GM12878 (cell line): ENCODE results near the gene CRTAP. TPM values are rescaled to one million over a fixed set of nuclear protein-coding genes. Genes with fewer than 3 reads are reported as not detected.

ENCODE experiments used
- ATAC-seq: fragments of 200-7000 bp; cut with Tn5 transposase; 3 replicates; pipeline ENCODE4 v1.9.1; 2020; ENCODE audit warnings: mild to moderate bottlenecking, moderate library complexity
- BruUV-seq: library from RNA; stranded (reverse); fragments of 400-500 nt; replicated peaks from 2 replicates; lab custom pipeline; 2021; lab: Mats Ljungman, UMichigan
- CTCF ChIA-PET: fragments of 300-600 bp; sonication (Branson Sonifier 250); formaldehyde crosslinking; extraction: SDS; loops from one replicate; lab custom pipeline; 2021; ENCODE audit warnings: inconsistent platforms; lab: Yijun Ruan, JAX
- POLR2A ChIA-PET: fragments of 350-600 bp; formaldehyde crosslinking; extraction: SDS; loops from one replicate; lab custom pipeline; 2021; ENCODE audit warnings: inconsistent platforms; lab: Charles Lee
- RAD21 ChIA-PET: fragments of 300-600 bp; sonication (Branson Sonifier 250); formaldehyde crosslinking; loops from one replicate; lab custom pipeline; 2023; ENCODE audit warnings: antibody characterized with exemption; ENCODE audit not compliant: unreplicated experiment; lab: Charles Lee
- SMC1A ChIA-PET: fragments of 300-600 bp; sonication (Branson Sonifier 250); formaldehyde crosslinking; loops from one replicate; lab custom pipeline; 2023; ENCODE audit not compliant: unreplicated experiment, uncharacterized antibody; lab: Charles Lee
- DNase-seq: peaks from one replicate; pipeline ENCODE4 v3.0.0-alpha.2; 2011; ENCODE audit warnings: low read depth, low spot score
- FAIRE-seq: peaks from 3 replicates; lab custom pipeline; 2011; peaks lifted over from hg19 to GRCh38; lab: Jason Lieb, UNC
- H2AFZ ChIP-seq: 2 replicates; pipeline ENCODE4 v1.6.0; 2011; ENCODE audit warnings: low read depth, low read length, control low read depth; ENCODE audit not compliant: control insufficient read depth
- H3K27ac ChIP-seq: 2 replicates; pipeline ENCODE4 v1.5.1; 2011; ENCODE audit warnings: control low read depth; ENCODE audit not compliant: control insufficient read depth, insufficient read depth
- H3K27me3 ChIP-seq, 2 experiments: replicated peaks in 1 of 2; 2 replicates each; pipeline versions ENCODE4 v1.6.0 to v1.6.1; 2011; ENCODE audit warnings: low read length in 1 of 2; ENCODE audit not compliant: control insufficient read depth in 2 of 2, insufficient read depth in 2 of 2
- H3K36me3 ChIP-seq, 2 experiments: 2 replicates each; pipeline ENCODE4 v1.5.1; 2011; ENCODE audit warnings: low read length in 1 of 2; ENCODE audit not compliant: control insufficient read depth in 2 of 2, insufficient read depth in 2 of 2
- H3K4me1 ChIP-seq: 2 replicates; pipeline ENCODE4 v1.6.1; 2011; ENCODE audit warnings: mild to moderate bottlenecking, low read length, moderate library complexity, mixed read lengths; ENCODE audit not compliant: control insufficient read depth, insufficient read depth
- H3K4me2 ChIP-seq: 2 replicates; pipeline ENCODE4 v1.6.0; 2011; ENCODE audit warnings: control low read depth; ENCODE audit not compliant: control insufficient read depth, insufficient read depth
- H3K4me3 ChIP-seq: fragments of 200-600 bp; sonication (generic); 2 replicates; pipeline ENCODE4 v1.5.1; 2016
- H3K79me2 ChIP-seq: 2 replicates; pipeline ENCODE4 v1.6.0; 2011; ENCODE audit warnings: low read length; ENCODE audit not compliant: control insufficient read depth, insufficient read depth
- H3K9ac ChIP-seq: 2 replicates; pipeline ENCODE4 v1.8.0; 2011; ENCODE audit warnings: low read length, control low read depth, mixed read lengths; ENCODE audit not compliant: control insufficient read depth, insufficient read depth
- H3K9me3 ChIP-seq: replicated peaks from 3 replicates; pipeline ENCODE4 v1.5.1; 2011; ENCODE audit warnings: mild to moderate bottlenecking, low read length; ENCODE audit not compliant: control insufficient read depth, insufficient read depth
- H4K20me1 ChIP-seq: 2 replicates; pipeline ENCODE4 v1.6.0; 2011; ENCODE audit not compliant: control insufficient read depth, insufficient read depth
- CHD4 ChIP-seq: fragments of 200-600 bp; sonication (generic); IDR thresholded peaks from 2 replicates; pipeline ENCODE4 v1.6.1; 2016; ENCODE audit warnings: mild to moderate bottlenecking
- HDAC6 ChIP-seq: fragments of 200-600 bp; sonication (generic); IDR thresholded peaks from one replicate; pipeline ENCODE4 v1.8.0; 2017; ENCODE audit warnings: antibody characterized with exemption; ENCODE audit not compliant: unreplicated experiment
- NFIC ChIP-seq: IDR thresholded peaks from 2 replicates; pipeline ENCODE4 v1.6.1; 2012; ENCODE audit warnings: low read depth, mild to moderate bottlenecking, inconsistent platforms, low read length, moderate library complexity
- POU2F2 ChIP-seq: IDR thresholded peaks from 3 replicates; pipeline ENCODE4 v1.6.1; 2011; ENCODE audit warnings: low read depth, mild to moderate bottlenecking, low read length, borderline replicate concordance
- RELB ChIP-seq: fragments of 450-650 bp; IDR thresholded peaks from 2 replicates; pipeline ENCODE4 v1.6.1; 2017; ENCODE audit warnings: low read depth, mild to moderate bottlenecking, moderate library complexity
- TBL1XR1 ChIP-seq: IDR thresholded peaks from 2 replicates; pipeline ENCODE4 v1.6.1; 2012; ENCODE audit warnings: low read depth, low read length, improper control_type of control experiment
- ZBTB33 ChIP-seq: fragments of 450-650 bp; IDR thresholded peaks from 2 replicates; pipeline ENCODE4 v1.6.1; 2017; ENCODE audit warnings: mild to moderate bottlenecking
- ZBTB40 ChIP-seq: fragments of 450-650 bp; IDR thresholded peaks from 2 replicates; pipeline ENCODE4 v1.6.1; 2016; ENCODE audit warnings: mild to moderate bottlenecking, moderate library complexity, borderline replicate concordance
- ZNF274 ChIP-seq: IDR thresholded peaks from one replicate; pipeline ENCODE4 v1.8.0; 2011; ENCODE audit not compliant: insufficient read length, insufficient read depth
- WGBS: methylation state at CpG from one replicate; pipeline ENCODE4 v1.1.6; 2016; ENCODE audit warnings: low lambda C conversion rate; ENCODE audit not compliant: insufficient replicate concordance, insufficient coverage; ENCODE audit errors: missing lambda C conversion rate; 5-methylcytosine and 5-hydroxymethylcytosine counted together
- in situ Hi-C: fragments of 300-500 bp; cut with MboI; formaldehyde crosslinking; loops from 9 replicates; pipeline ENCODE4 v1.14.3; 2018; ENCODE audit warnings: mixed read lengths
- intact Hi-C: fragments of 100-400 bp; cut with micrococcal nuclease; formaldehyde crosslinking; loops from one replicate; pipeline ENCODE4 v1.14.2; 2022; ENCODE audit not compliant: unreplicated experiment
- polyA plus RNA-seq, 11 experiments: library from polyadenylated mRNA; depleted of rRNA in 4 of 11; unstranded in 6 of 11; stranded (reverse) in 5 of 11; fragments of >200 nt; fragmentation: Nextera tagmentation in 4 of 11; fragmentation: Illumina TruSeq in 1 of 11; extraction: Ambion mirVana in 4 of 11; extraction: Trizol in 1 of 11; gene quantifications; 1 replicate in 1 of 11; 2 replicates in 10 of 11; pipeline versions ENCODE4 v1.2.1 to v1.2.3, GENCODE V29; 2011 to 2016; ENCODE audit warnings: inconsistent platforms in 2 of 11, missing spikeins in 2 of 11, low read depth in 1 of 11
- total RNA-seq, 4 experiments: library from RNA; depleted of rRNA in 3 of 4; stranded (reverse); fragments of >200 nt in 3 of 4; fragmentation: Illumina TruSeq in 1 of 4; extraction: Trizol in 1 of 4; gene quantifications; 2 replicates each; pipeline versions ENCODE4 v1.2.1 to v1.2.3, GENCODE V29; 2013 to 2021
- TF ChIP-seq, protein P1 (sequence below): IDR thresholded peaks from 2 replicates; pipeline ENCODE4 v1.6.1; 2012; ENCODE audit warnings: mild to moderate bottlenecking, low read depth, low read length
- TF ChIP-seq, protein P2 (sequence below): IDR thresholded peaks from 2 replicates; pipeline ENCODE4 v1.6.1; 2011; ENCODE audit warnings: low read depth, mild to moderate bottlenecking, low read length, moderate library complexity, borderline replicate concordance; ENCODE audit errors: extremely low read depth

The CRTAP gene
- total and polyA plus RNA-seq, 10 of the 15 experiments (the other 5 are each of a cell fraction or from before 2014, with no cell fraction given): 6.0 to 42.3 (median 23.3) TPM

- no peaks in the 10 kb centered on the region for H4K20me1 ChIP-seq
- no peak overlapping the region for H3K4me2 ChIP-seq
- no peak for ATAC-seq
- ChIA-PET RAD21 (no interaction called here), POLR2A (no interaction called here), SMC1A (interaction anchor here (0.7 to 1.1 kb wide), 3 partner anchors 26 to 273 kb away, joined by 3 to 4 read pairs (median 3); no protein-coding TSS in a partner anchor), CTCF (no interaction called here)
- H3K4me3 ChIP-seq: no peak overlapping the region
- DNase-seq: no peak
- H3K27me3 ChIP-seq: no peaks in the 10 kb centered on the region
- no peaks in the 10 kb centered on the region for H3K36me3 ChIP-seq
- no peaks in the 10 kb centered on the region for H3K9me3 ChIP-seq
- H3K9ac ChIP-seq: no peak overlapping the region
- 80% methylated on average over 3 of the region's 3 CpGs for WGBS
- no peak for FAIRE-seq
- H3K4me1 ChIP-seq: no peaks in the 10 kb centered on the region
- H2AFZ ChIP-seq: no peak overlapping the region
- in situ Hi-C loops: no loop called here
- H3K79me2 ChIP-seq: peaks cover 14% of the 10 kb centered on the region
- BruUV-seq: no TSS peak
- H3K27ac ChIP-seq: no peak overlapping the region
- intact Hi-C loops: no loop called here
- TF ChIP-seq TBL1XR1: no peak
- TF ChIP-seq, protein P1, sequence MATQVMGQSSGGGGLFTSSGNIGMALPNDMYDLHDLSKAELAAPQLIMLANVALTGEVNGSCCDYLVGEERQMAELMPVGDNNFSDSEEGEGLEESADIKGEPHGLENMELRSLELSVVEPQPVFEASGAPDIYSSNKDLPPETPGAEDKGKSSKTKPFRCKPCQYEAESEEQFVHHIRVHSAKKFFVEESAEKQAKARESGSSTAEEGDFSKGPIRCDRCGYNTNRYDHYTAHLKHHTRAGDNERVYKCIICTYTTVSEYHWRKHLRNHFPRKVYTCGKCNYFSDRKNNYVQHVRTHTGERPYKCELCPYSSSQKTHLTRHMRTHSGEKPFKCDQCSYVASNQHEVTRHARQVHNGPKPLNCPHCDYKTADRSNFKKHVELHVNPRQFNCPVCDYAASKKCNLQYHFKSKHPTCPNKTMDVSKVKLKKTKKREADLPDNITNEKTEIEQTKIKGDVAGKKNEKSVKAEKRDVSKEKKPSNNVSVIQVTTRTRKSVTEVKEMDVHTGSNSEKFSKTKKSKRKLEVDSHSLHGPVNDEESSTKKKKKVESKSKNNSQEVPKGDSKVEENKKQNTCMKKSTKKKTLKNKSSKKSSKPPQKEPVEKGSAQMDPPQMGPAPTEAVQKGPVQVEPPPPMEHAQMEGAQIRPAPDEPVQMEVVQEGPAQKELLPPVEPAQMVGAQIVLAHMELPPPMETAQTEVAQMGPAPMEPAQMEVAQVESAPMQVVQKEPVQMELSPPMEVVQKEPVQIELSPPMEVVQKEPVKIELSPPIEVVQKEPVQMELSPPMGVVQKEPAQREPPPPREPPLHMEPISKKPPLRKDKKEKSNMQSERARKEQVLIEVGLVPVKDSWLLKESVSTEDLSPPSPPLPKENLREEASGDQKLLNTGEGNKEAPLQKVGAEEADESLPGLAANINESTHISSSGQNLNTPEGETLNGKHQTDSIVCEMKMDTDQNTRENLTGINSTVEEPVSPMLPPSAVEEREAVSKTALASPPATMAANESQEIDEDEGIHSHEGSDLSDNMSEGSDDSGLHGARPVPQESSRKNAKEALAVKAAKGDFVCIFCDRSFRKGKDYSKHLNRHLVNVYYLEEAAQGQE: no peak
- TF ChIP-seq ZBTB33: no peak
- TF ChIP-seq, protein P2, sequence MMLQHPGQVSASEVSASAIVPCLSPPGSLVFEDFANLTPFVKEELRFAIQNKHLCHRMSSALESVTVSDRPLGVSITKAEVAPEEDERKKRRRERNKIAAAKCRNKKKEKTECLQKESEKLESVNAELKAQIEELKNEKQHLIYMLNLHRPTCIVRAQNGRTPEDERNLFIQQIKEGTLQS: no peak
- no peak for TF ChIP-seq POU2F2
- TF ChIP-seq NFIC: no peak
- TF ChIP-seq RELB: no peak
- no peak for TF ChIP-seq CHD4
- TF ChIP-seq ZBTB40: no peak
- no peak for TF ChIP-seq ZNF274
- no peak for TF ChIP-seq HDAC6
Observed at GRCh38 chr3:33099701-33100100, 14.1 kb upstream of the CRTAP start.
